ENCODE measurements around the gene RGS2.
A peak's percentile ranks its signal among the peaks of the same experiment; 100 is the strongest.

The RGS2 gene

DNA sequence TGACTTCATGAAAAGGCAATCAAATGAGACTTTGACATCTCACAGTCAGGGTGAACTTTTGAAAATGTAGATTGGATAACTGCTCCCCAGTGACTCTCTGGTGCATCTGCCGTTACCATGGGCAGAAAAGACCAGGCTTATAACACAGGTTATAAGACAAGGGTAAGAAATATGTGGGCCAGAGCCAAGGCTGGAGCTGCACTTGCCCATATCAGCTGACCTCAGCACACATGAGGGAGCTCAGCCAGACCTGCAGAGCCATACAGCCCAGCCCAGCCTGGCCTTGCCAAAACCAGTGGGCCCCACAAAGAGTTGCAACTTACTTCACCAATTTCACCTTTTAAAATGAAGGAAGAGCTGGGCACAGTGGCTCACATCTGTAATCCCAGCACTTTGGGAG is 11.7 kb upstream of the RGS2 start:
- DNase-seq, result no peak

DNA sequence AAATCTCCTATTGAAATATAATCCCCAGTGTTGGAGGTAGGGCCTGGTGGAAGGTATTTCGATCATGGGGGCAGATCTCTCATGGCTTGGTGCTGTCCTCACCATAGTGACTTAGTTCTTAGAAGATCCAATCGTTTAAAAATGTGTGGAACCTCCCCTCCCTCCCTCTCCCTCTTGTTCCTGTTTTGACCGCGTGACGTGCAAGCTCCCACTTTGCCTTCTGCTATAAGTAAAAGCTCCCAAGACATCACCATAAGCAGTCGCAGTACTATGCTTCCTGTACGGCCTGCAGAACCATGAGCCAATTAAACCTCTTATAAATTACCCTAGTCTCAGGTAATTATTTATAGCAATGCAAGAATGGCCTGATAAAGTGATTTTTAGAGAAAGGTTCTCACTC is 10.9 kb upstream of the RGS2 start:
- DNase-seq, result no peak

DNA sequence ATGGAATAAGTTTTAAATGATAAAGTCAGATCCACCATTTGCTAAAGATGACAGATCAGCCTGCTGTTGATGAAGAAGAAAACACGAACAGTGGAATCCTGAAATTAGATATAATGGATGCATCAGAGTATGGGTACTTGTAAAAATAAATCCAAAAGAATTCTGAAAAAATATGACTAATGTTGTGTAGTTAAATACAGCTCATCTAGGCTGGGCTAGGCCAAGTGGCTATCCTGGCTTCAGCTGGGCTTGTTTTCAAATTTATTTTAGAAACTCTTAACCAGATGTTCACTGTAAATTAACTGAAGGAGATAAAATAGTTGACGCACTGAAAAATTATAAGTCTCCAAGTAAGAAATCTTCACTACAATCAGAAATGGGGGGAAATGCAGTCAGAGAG is 7.4 kb upstream of the RGS2 start:
- DNase-seq, result no peak

DNA sequence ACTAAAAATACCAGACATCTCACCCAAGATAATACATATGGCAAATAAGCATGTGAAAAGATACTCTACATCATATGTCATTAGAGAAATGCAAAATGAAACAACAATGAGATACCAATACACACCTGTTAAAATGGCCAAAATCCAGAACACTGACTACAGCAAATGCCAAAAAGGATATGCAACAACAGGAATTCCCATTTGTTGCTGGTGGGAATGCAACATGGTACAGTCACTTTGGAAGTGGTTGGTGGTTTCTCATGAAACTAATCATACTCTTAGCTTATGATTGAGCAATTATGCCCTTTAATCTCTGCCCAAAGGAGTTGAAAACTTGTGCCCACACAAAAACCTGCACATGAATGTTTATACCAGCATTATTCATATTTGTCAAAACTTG is 6.4 kb upstream of the RGS2 start:
- DNase-seq, result no peak

DNA sequence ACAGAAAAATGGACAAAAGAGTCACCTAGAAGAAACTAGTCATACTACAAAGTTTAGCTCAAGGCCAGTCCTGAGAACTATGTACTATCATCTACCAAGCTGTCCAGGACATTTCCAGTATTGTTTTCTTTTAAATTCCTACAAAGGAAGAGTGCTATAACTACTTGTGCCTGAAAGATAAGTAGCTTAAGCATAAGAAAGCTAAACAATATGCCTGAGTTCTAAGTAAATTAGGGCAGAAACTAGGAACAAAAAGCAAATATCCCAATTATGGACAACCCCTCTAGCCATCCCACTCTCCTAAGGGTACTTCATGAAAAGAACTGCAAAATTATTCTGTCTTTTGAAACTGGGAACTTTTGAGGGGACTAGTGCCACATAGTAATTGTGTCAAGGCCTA is 5.3 kb upstream of the RGS2 start:
- DNase-seq, result no peak

DNA sequence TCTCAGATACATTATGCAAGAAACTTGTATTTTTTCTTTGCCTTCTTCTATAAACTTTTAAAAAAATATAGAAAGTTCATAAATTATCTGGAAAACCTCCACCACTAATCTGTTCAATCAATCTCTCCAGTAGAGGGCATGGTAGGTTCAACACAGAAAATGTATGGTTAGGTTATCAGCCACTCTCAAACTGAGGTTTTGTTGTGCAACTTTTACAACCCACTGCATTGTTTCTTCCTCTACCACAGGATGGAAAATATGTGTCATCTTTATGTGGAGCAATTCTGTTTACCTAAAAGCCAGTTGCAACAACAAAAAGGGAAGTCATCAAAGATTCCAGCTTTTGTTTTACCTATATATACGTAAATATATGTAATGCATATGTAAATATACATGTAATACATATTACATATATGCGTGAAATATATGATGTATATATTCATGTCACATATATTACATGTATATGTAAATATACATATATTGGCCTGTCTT is 3.0 kb upstream of the RGS2 start:
- peak; percentile 70 for DNase-seq

DNA sequence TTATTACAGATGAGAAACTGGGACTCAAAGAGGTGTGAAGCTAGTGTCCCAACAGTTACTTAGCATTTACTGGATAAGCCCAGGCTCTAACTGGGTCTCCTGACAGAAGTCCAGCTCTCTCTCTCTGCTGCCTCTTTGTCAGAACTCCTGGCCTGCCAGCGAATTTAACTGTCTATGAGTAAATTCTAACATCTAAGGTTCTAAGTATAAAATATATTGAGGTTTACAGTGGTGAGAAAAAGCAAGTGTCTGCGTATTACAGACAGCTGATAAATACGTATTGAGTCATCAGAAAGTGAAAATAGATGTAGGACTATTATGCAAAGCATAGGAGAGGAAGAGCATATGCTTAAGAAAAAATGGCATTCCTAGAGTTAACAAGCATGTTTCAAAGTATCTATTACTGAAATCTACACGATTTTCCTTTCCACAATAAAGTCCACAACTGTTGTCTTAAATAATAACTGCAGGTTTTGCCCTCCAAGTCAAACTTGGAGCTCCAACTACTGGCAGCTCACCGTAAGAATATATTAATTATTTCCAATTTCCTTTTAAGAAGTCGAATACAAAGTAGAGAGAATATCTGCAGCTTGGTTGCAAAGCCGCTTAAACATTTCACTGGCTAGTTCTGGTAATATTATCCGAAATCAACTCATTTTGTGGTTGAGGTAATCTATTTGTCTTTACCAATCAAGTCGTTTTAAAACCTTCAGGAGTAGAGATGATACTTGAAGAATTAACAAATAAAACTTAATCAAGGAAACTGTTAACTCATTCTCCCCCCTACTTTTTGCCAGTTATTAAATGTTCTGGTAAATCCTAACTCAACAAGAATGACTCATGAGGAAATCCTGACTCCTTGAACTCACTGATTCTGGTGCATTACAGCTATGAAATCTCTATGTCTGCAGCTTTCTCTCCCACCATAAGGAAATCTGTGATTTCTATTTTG is 1.4 kb upstream of the RGS2 start:
- peak; percentile 56 for DNase-seq

DNA sequence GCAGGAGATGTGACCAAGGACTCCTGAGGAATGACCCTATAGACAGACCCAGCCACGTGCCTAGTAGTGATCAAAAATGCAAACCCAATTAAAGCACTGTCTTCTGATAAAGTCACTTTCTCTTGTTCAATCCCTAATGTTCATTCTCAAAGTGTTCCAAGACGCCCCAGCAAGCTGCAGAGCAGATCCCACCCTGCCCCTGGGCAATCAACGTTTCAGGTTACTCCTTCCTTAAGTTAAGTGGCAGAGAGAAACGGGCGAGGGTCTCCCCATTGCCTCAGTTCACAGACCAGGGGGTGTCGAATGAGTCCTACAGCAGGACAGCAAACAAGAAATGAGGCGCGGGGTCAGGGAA is 699 bp upstream of the RGS2 start:
- DNase-seq, result peak; percentile 56

DNA sequence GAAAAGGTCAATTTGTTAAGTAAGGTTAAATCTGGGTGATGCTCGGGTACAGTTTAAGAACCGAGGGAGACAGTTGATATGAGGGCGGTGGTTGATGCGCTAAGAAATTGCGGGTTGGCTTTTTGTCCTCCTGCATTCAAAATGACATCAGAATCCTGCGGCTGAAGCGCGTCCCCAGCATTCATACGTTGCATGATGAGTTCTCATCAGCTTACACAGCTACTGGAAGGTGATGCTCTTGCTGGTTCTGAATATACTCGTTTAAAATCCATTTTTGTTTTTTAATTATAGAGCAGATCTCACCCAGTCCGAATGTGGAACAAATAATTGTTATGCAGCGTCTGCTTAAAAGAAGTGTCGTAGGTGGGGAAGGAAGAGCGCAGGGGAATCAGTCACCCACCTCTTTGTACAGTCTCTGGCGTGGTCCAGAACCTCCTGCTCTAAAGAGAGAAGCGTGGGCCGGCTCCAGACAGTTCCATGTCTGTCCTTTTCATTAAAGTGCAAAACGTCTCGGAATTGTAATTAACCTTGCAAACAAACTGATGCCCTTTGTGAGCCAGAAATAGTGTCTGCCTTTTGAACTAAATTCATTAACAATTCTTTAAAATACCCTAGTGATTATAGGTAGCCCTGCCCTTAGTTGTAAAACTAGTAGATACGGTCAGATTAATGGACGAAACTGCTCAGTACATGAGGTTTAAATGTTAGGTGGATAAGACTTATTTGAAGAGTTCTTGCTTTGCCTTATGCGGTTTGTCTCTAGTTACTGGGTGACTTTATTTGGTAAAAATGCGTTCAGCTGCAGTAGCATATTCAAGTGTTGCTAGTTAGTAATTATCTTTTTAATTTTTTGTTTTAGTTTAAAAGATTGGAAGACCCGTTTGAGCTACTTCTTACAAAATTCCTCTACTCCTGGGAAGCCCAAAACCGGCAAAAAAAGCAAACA is 741 bp downstream of the RGS2 start:
- no peak for DNase-seq

DNA sequence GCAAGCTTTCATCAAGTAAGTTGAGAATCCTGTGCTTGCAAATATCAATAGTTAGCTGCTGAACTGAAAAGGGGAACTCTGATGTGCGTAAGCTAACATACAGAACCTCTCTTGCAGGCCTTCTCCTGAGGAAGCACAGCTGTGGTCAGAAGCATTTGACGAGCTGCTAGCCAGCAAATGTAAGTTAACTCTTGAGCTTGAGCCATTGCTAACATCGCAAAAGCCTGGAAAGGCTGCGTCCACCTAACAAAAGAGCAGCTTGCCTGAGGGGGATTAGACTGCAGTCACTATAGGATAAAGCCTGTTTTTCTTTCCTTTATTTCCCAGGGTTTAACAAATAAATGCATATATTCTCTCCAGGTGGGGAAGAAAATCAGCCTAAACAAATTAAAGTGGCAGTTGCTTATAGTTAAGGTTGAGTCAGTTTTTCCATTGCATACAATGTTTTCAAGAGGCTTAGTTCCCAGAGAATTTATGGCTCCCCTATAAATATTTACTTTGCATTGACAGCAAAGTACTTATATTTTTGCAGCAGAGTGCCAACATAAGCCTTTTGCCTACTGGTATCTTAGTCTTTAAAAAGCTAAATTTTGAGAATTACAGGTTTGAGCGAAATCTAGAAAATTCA is 1.5 kb downstream of the RGS2 start:
- no peak for DNase-seq

DNA sequence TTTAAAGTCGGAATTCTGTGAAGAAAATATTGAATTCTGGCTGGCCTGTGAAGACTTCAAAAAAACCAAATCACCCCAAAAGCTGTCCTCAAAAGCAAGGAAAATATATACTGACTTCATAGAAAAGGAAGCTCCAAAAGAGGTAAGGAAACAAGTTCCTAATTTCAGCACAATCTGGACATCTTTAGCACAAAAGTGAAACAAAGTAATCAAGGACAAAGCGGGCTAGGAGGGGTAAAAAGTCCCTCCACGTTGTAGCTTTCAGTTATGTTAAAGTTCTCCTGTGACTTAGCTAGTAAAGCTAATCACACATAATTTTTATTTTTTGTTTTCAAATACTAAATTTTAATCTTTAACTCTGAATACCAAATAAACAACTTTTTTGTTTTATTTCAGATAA is 2.2 kb downstream of the RGS2 start:
- no peak for DNase-seq

DNA sequence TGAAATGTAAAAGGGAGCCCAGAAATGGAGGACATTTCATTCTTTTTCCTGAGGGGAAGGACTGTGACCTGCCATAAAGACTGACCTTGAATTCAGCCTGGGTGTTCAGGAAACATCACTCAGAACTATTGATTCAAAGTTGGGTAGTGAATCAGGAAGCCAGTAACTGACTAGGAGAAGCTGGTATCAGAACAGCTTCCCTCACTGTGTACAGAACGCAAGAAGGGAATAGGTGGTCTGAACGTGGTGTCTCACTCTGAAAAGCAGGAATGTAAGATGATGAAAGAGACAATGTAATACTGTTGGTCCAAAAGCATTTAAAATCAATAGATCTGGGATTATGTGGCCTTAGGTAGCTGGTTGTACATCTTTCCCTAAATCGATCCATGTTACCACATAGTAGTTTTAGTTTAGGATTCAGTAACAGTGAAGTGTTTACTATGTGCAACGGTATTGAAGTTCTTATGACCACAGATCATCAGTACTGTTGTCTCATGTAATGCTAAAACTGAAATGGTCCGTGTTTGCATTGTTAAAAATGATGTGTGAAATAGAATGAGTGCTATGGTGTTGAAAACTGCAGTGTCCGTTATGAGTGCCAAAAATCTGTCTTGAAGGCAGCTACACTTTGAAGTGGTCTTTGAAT is 2.9 kb downstream of the RGS2 start:
- no peak for DNase-seq

DNA sequence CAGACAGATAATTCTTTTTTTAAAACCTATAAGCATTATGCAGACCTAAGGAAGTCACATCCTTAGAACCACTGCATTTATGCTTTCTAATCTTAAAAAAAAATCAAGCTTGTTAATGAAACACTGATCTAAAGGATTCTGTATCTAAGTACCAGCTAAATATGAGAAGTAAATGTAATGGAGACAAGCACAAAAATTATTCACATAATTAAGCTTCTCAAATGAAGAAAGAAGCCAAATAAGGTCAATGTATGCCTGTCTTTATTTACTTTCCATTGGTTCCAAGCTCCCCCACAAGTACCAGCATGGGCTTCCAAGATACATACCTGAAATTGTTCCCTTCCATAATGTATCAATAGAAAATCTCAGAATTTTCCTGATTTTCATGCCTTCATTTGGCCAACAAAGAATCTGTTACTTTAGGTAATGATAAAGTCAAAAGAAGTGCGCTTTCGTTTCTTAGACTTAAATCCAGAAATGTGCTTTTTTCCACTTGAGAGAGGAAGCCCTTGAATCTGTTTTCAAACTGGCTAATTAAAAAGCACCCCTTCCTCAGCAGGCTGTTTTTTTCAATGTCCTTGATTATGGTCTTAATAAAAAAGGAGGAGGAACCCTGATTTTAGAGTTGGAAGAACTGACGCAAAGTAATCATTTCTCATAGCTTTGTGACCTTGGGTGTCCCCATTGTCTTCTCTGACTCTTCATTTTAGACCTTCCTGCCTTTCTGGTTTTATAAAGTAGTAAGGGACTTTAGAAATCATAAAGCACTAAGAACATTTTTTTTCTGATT is 3.8 kb downstream of the RGS2 start:
- no peak for DNase-seq

DNA sequence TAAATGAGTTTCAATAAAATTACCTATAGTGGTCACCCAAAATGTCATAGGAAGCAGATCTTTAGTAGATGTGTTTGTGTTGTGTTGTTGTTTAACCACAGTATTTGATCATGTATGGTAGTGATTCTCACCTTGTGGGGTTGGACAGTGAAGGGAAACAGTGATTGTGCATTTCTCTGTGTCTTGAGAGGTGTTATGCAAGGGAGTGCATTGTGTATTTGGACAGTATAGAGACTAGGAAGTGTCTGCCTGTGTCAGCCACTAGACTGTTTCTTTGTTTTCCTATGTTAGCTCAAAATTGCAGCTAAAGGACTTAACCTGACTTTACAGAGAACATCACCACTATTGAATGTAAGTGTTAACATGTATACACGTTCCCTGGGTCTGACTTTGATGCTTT is 6.0 kb downstream of the RGS2 start:
- no peak for DNase-seq

DNA sequence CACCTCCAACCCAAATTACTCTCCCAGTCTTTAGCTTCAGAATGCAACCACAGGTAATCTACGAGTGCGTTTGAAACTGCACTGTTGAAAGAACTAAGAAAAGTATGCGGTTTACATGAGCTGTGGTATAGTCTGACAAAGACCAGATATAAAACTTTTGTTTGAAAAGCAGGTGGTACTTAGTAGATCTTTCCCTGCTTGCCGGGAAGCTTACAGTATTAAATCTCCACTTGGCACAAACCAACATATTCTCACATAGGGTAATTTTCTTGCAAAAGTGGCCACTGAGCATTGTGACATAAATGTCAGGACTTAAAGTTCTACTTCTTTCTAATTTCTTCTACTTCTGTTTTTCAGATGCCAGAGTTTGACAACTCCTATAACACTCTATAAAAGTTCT is 8.4 kb downstream of the RGS2 start:
- no peak for DNase-seq

DNA sequence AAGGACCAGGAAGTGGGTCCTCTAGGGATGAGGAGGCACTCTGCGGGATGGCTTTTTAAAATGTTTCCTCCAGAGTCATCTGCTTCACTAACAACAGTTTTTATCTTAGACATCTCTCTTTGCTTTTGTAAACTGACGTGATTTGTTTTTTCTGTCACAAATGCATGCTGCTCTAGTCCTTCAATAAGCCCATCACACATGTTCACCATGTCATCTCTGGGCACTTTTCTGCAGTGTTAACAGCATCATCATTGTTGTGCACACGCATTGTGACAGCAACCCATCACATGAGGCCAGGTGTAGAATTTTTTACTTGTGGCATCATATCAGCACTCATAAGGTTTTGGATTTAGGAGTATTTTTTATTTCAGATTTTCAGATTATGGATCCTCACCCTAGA is 12.5 kb downstream of the RGS2 start:
- DNase-seq, result no peak

DNA sequence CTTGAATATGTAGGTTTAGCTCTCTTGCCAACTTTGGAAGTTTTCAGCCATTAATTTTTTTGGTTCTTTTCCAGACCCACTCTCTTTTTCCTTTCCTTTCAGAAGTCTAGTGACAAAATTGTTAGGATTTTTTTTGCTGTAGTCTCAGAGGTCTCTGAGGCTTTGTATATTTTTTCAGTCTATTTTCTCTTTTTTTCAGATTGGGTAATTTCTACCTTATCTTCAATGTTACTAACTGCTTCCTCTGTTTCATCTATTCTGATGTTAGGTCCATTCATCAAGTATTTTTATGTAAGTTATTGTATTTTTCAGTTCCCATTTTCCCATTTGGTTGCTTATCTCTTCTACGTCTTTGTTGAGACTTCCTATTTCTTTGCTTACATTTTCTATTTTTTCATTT is 15.7 kb downstream of the RGS2 start:
- DNase-seq, result no peak

DNA sequence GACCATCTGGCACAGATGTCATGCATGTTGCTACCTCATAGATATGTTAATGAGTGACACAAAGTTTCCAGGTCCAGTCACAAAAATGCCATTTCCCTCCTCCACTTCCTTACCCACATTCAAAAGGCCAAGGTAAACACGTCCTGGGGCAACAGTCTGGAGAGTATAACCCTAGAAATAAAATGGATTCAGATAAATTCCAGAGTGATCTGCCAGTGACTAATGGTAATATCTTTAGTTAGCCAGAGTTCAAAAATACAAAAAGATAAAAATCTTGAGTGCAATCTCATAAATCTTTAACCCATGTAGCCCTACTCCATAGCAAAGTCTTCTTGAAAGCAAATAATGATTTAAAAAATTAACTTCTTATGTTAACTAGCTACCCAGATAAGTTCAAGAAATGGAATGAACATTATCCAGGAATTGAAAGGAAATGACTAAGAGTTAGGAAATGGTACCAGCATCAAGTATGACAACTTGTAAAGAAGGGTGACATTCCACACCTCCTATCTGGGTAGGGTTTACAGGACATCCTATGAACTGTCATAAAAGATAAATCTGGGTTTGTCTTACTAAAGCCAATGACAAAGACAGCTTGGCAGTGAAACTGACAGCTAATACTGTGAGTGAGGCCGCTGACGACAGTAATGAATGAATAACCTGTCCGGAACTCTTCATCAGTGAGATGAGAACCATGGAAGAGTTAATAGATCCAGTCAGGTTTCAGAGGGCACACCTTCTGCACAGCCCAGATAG is 18.1 kb downstream of the RGS2 start:
- DNase-seq, result peak; percentile 74

DNA sequence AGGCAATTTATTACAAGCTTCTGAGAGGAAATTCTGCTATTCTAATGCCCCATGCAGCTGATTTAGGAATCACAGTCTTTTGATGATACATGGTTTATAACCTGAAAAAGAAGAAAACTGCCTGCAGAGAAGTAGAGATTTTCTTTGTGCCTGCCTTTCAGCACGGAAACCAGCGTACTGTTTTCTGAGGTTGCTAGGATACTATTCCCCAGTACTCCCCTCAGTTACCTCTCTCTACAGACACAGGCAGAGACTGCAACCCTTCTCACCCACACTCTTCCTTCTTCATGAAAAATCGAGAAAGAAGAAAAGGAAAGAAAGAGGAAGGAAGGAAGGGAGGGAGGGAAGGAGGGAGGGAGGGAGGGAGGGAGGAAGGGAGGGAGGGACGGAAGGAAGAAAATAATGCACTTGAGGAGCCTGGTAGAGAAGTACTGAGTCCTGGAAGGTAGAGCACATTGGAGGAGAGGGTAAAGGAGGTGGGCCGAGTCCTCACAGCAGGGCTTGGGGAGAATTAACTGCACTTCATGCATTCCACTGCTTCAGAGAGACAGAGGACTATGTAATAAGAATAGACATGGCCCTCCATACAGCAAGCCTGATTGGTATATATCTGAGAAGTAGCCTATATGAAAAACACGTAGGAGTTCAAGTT is 21.9 kb downstream of the RGS2 start:
- no peak for DNase-seq

DNA sequence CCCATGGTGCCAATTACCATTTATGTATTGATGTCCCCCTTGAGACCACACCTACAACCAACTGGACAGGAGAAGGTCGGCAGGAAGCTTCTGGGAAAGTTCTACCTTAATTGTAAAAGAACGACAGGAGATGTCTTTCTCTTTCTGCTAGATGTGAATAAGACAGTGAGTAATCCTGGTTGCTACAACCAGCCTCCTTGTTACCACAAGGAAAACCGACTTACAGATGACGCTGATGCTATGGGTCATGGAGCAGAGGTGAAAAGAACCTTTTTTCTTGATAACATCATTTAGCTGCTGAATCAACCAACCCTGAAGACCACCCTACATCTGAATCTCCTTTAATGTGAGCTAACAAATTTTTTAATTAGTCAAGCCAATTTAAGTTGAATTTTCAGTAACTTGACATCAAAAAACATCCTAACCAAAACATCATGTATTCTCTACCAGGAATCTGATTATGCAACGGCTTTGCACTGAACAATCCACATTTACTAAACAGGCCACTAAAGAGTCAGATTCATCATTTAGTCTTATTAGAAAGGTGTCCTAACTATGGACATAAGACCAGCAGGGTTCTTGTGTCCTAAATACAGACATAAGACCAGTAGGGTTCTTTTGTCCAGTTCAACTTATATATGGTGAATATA is 23.0 kb downstream of the RGS2 start:
- DNase-seq, result peak; percentile 44
